H1 (cell line): ENCODE measurements around the gene PLEKHH3. TPM values are rescaled to one million over a fixed set of nuclear protein-coding genes. Genes with fewer than 3 reads are reported as not detected.
A peak's percentile ranks its signal among the peaks of the same experiment; 100 is the strongest.

Experiments used
- CTCF ChIA-PET: fragments of 300-600 bp; sonication (Branson Sonifier 250); formaldehyde crosslinking; loops from one replicate; lab custom pipeline; 2021; ENCODE audit not compliant: partially characterized antibody; lab: Charles Lee
- POLR2A ChIA-PET: fragments of 300-600 bp; sonication (Branson Sonifier 250); formaldehyde crosslinking; loops from one replicate; lab custom pipeline; 2021; ENCODE audit warnings: inconsistent platforms; ENCODE audit not compliant: partially characterized antibody; lab: Charles Lee
- DNase-seq, 2 experiments: peaks; one replicate each; pipeline versions ENCODE4 v3.0.0 to v3.0.0-alpha.2; 2010 to 2022; ENCODE audit warnings: low spot score in 2 of 2, low read depth in 1 of 2, mixed read lengths in 1 of 2
- FAIRE-seq: peaks from 2 replicates; lab custom pipeline; 2011; peaks lifted over from hg19 to GRCh38; lab: Jason Lieb, UNC
- H2AFZ ChIP-seq: 2 replicates; pipeline ENCODE4 v1.8.1; 2012; ENCODE audit warnings: low read length, inconsistent platforms
- H2AK5ac ChIP-seq: 2 replicates; pipeline ENCODE4 v1.6.1; 2013; ENCODE audit warnings: low read depth, low read length
- H2BK120ac ChIP-seq: replicated peaks from 2 replicates; pipeline ENCODE3; 2013; ENCODE audit warnings: low read depth, low read length, inconsistent platforms
- H2BK12ac ChIP-seq: 2 replicates; pipeline ENCODE4 v1.6.1; 2013; ENCODE audit warnings: low read depth, low read length
- H2BK15ac ChIP-seq: 2 replicates; pipeline ENCODE4 v1.6.1; 2013; ENCODE audit warnings: low read length
- H2BK20ac ChIP-seq: 2 replicates; pipeline ENCODE4 v1.6.1; 2013; ENCODE audit warnings: low read length
- H2BK5ac ChIP-seq: 2 replicates; pipeline ENCODE4 v1.6.1; 2013; ENCODE audit warnings: low read depth, low read length
- H3K14ac ChIP-seq: 2 replicates; pipeline ENCODE4 v1.6.1; 2013; ENCODE audit warnings: inconsistent platforms; ENCODE audit not compliant: insufficient read length
- H3K18ac ChIP-seq: 2 replicates; pipeline ENCODE4 v1.6.1; 2013; ENCODE audit warnings: low read length; ENCODE audit errors: extremely low read depth
- H3K23ac ChIP-seq: 2 replicates; pipeline ENCODE4 v1.6.1; 2013; ENCODE audit warnings: inconsistent platforms; ENCODE audit not compliant: insufficient read length
- H3K23me2 ChIP-seq: 2 replicates; pipeline ENCODE4 v1.6.1; 2013; ENCODE audit warnings: low read depth, low read length
- H3K27ac ChIP-seq: 2 replicates; pipeline ENCODE4 v1.6.1; 2011; ENCODE audit warnings: low read depth, low read length, inconsistent platforms
- H3K27me3 ChIP-seq, 4 experiments: replicated peaks in 1 of 4; 1 replicate in 1 of 4; 2 replicates in 3 of 4; pipeline versions ENCODE4 v1.6.1 to v1.8.1; 2011 to 2013; ENCODE audit warnings: low read length in 3 of 4, mild to moderate bottlenecking in 3 of 4, inconsistent platforms in 2 of 4, mixed read lengths in 2 of 4, moderate library complexity in 1 of 4; ENCODE audit not compliant: control insufficient read depth in 3 of 4, insufficient read depth in 3 of 4; ENCODE audit errors: extremely low read depth in 1 of 4
- H3K36me3 ChIP-seq, 4 experiments: 2 replicates each; pipeline versions ENCODE4 v1.6.1 to v1.8.1; 2011 to 2013; ENCODE audit warnings: mild to moderate bottlenecking in 4 of 4, low read length in 3 of 4, moderate library complexity in 2 of 4, control low read depth in 1 of 4, inconsistent platforms in 1 of 4; ENCODE audit not compliant: insufficient read depth in 4 of 4, control insufficient read depth in 2 of 4
- H3K4ac ChIP-seq: replicated peaks from 2 replicates; pipeline ENCODE3; 2013; ENCODE audit warnings: low read length, low read depth, mixed read lengths, inconsistent platforms; ENCODE audit not compliant: insufficient read length
- H3K4me1 ChIP-seq, 4 experiments: replicated peaks in 1 of 4; 1 replicate in 1 of 4; 2 replicates in 3 of 4; pipeline versions ENCODE4 v1.6.1 to v1.8.1; 2011 to 2013; ENCODE audit warnings: low read length in 3 of 4, inconsistent platforms in 2 of 4, mixed read lengths in 1 of 4; ENCODE audit not compliant: insufficient read depth in 4 of 4, control insufficient read depth in 3 of 4
- H3K4me2 ChIP-seq, 2 experiments: 2 replicates each; pipeline versions ENCODE4 v1.6.1 to v1.8.1; 2011 to 2013; ENCODE audit warnings: low read depth in 2 of 2, low read length in 2 of 2, control low read depth in 1 of 2, inconsistent platforms in 1 of 2, mild to moderate bottlenecking in 1 of 2; ENCODE audit not compliant: insufficient read depth in 1 of 2
- H3K4me3 ChIP-seq, 4 experiments: fragments of 200-600, 300-600 bp in 1 of 4; sonication (generic), shearing (Covaris generic), sonication (Bioruptor Twin) in 1 of 4; 2 replicates each; pipeline versions ENCODE4 v1.5.1 to v1.8.1; 2011 to 2016; ENCODE audit warnings: low read length in 4 of 4, low read depth in 3 of 4, control low read depth in 2 of 4, inconsistent platforms in 2 of 4, mild to moderate bottlenecking in 2 of 4, mixed read lengths in 1 of 4, moderate library complexity in 1 of 4; ENCODE audit not compliant: insufficient read depth in 2 of 4; ENCODE audit errors: extremely low read depth in 1 of 4
- H3K56ac ChIP-seq: replicated peaks from 2 replicates; pipeline ENCODE3; 2013; ENCODE audit warnings: low read depth, mild to moderate bottlenecking, mixed read lengths, low read length, inconsistent platforms; ENCODE audit not compliant: insufficient read length
- H3K79me1 ChIP-seq: 2 replicates; pipeline ENCODE4 v1.6.1; 2013; ENCODE audit warnings: low read depth, low read length, control low read depth
- H3K79me2 ChIP-seq, 2 experiments: 2 replicates each; pipeline versions ENCODE4 v1.6.1 to v1.8.1; 2012 to 2013; ENCODE audit warnings: low read length in 2 of 2, mild to moderate bottlenecking in 2 of 2, inconsistent platforms in 1 of 2; ENCODE audit not compliant: insufficient read depth in 2 of 2, control insufficient read depth in 1 of 2
- H3K9ac ChIP-seq, 4 experiments: replicated peaks in 1 of 4; 1 replicate in 1 of 4; 2 replicates in 3 of 4; pipeline versions ENCODE4 v1.6.1 to v1.8.1; 2011 to 2013; ENCODE audit warnings: low read depth in 3 of 4, low read length in 3 of 4, control low read depth in 2 of 4, mild to moderate bottlenecking in 2 of 4, moderate library complexity in 2 of 4, inconsistent platforms in 1 of 4; ENCODE audit errors: extremely low read depth in 1 of 4
- H3K9me3 ChIP-seq, 2 experiments: 2 replicates each; pipeline versions ENCODE4 v1.6.1 to v1.8.1; 2012 to 2013; ENCODE audit warnings: mild to moderate bottlenecking in 2 of 2, moderate library complexity in 2 of 2, control low read depth in 1 of 2, inconsistent platforms in 1 of 2, low read depth in 1 of 2, low read length in 1 of 2, mixed read lengths in 1 of 2; ENCODE audit not compliant: insufficient read depth in 2 of 2
- H4K20me1 ChIP-seq, 2 experiments: replicated peaks in 1 of 2; 2 replicates each; pipeline versions ENCODE3 to v1.8.1; 2011 to 2013; ENCODE audit warnings: inconsistent platforms in 2 of 2, low read length in 2 of 2, mild to moderate bottlenecking in 1 of 2; ENCODE audit not compliant: insufficient read depth in 2 of 2, control insufficient read depth in 1 of 2
- H4K5ac ChIP-seq: 2 replicates; pipeline ENCODE4 v1.6.1; 2013; ENCODE audit warnings: low read length, low read depth, mixed read lengths, inconsistent platforms; ENCODE audit not compliant: insufficient read length
- H4K8ac ChIP-seq: 2 replicates; pipeline ENCODE4 v1.8.0; 2013; ENCODE audit warnings: mild to moderate bottlenecking, moderate library complexity, low read length, inconsistent platforms; ENCODE audit not compliant: insufficient read depth; ENCODE audit errors: extremely low read depth
- H4K91ac ChIP-seq: replicated peaks from 2 replicates; pipeline ENCODE3; 2013; ENCODE audit warnings: low read length, mixed read lengths, inconsistent platforms; ENCODE audit not compliant: insufficient read length
- BCL11A ChIP-seq, 2 experiments: IDR thresholded peaks; one replicate each; pipeline ENCODE4 v1.6.1; 2011; ENCODE audit warnings: low read depth in 2 of 2, low read length in 2 of 2, mild to moderate bottlenecking in 2 of 2
- CHD2 ChIP-seq: IDR thresholded peaks from 2 replicates; pipeline ENCODE4 v1.6.1; 2012; ENCODE audit warnings: low read length, improper control_type of control experiment
- POLR2AphosphoS5 ChIP-seq: IDR thresholded peaks from 2 replicates; pipeline ENCODE4 v1.6.1; 2011; ENCODE audit warnings: low read depth, low read length
- RAD21 ChIP-seq, 2 experiments: IDR thresholded peaks in 1 of 2; conservative IDR thresholded peaks in 1 of 2; 2 replicates each; pipeline ENCODE4 v1.6.1; 2011; ENCODE audit warnings: low read depth in 2 of 2, low read length in 2 of 2, improper control_type of control experiment in 1 of 2, inconsistent platforms in 1 of 2, mild to moderate bottlenecking in 1 of 2, moderate library complexity in 1 of 2
- RXRA ChIP-seq: IDR thresholded peaks from 2 replicates; pipeline ENCODE4 v1.6.1; 2011; ENCODE audit warnings: low read depth, mild to moderate bottlenecking, low read length, moderate library complexity; ENCODE audit not compliant: insufficient read depth
- TEAD4 ChIP-seq: IDR thresholded peaks from 2 replicates; pipeline ENCODE4 v1.6.1; 2012; ENCODE audit warnings: low read depth, low read length, inconsistent platforms, mixed read lengths
- WGBS, 2 experiments: shearing (Covaris generic) in 1 of 2; methylation state at CpG; one replicate each; pipeline versions ENCODE4 v1.1.6 to v1.1.7; 2013 to 2015; ENCODE audit warnings: low lambda C conversion rate in 2 of 2, mixed read lengths in 2 of 2, inconsistent platforms in 1 of 2, low coverage in 1 of 2, missing lambda C conversion rate in 1 of 2; ENCODE audit not compliant: insufficient replicate concordance in 2 of 2, insufficient coverage in 1 of 2, insufficient read length in 1 of 2; ENCODE audit errors: extremely low coverage in 1 of 2, missing lambda C conversion rate in 1 of 2; 5-methylcytosine and 5-hydroxymethylcytosine counted together
- polyA plus RNA-seq, 7 experiments: library from polyadenylated mRNA; depleted of rRNA in 3 of 7; stranded (reverse) in 5 of 7; unstranded in 2 of 7; fragments of >200 nt in 5 of 7; fragments of 200-250 nt in 2 of 7; gene quantifications; 1 replicate in 5 of 7; 2 replicates in 1 of 7; 4 replicates in 1 of 7; pipeline versions ENCODE4 v1.2.1 to v1.2.3, GENCODE V29; 2011 to 2013; ENCODE audit warnings: missing spikeins in 2 of 7, mixed read lengths in 2 of 7
- total RNA-seq: library from RNA; stranded (reverse); fragmentation: NEBNext Ultra II Directional; extraction: Animal tissue kit (Norgen Biotek cat#: 25700); gene quantifications from 2 replicates; pipeline ENCODE4 v1.2.1, GENCODE V29; 2021
- TF ChIP-seq, protein P1 (sequence below), 3 experiments: IDR thresholded peaks; 1 replicate in 2 of 3; 2 replicates in 1 of 3; pipeline versions ENCODE4 v1.5.1 to v1.6.1; 2011; ENCODE audit warnings: low read length in 3 of 3, mild to moderate bottlenecking in 3 of 3, inconsistent platforms in 2 of 3, low read depth in 1 of 3, moderate library complexity in 1 of 3; ENCODE audit not compliant: insufficient read depth in 1 of 3; ENCODE audit errors: control extremely low read depth in 1 of 3

The PLEKHH3 gene
- total and polyA plus RNA-seq, 2 of the 8 experiments (the other 6 are each of a cell fraction or from before 2014, with no cell fraction given): 11.1 to 13.5 TPM

DNA sequence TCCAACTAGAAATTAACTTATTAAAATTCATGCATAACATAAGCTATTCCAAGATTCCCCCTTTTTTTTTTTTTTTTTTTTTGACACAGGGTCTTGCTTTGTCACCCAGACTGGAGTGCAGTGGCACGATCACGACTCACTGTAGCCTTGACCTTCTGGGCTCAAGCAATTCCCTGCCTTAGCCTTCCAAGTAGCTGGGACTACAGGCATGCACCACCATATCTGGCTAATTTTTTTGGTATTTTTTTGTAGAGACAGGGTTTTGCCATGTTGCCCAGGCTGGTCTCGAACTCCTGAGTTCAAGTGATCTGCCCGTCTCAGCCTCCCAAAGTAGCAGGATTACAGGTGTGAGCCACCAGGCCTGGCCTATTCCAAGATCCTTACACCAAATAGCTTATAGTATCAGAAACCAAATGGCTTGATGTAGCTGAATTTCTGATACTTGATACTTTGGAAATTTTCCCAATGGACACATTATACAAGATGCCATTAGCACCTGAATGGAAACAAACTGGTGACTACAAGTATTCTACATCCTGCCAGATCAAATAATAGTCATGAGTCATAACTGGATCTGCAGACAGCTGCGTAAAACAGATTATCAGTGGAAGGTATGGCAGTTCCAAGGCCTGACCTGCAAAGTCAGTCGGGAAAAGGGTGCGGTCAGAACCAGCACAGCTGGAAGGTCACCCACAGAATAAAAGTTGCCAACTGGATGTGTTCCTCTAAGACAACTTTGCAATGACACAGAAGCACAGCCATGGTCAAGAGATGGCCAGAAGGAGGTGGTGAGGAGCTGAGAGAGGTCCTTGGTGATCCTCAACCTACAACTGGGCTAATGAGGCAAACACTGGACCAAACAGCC lies 52.8 kb downstream of the PLEKHH3 start:
- Histone ChIP-seq H4K20me1 (no peaks in the 10 kb centered on the region), H3K56ac (no peak overlapping the region), H3K4ac (no peak overlapping the region), H3K9me3 (no peaks in the 10 kb centered on the region), H3K36me3 (no peaks in the 10 kb centered on the region), H2BK20ac (0 out of 2 replicates have a peak overlapping the region, but pooled peaks have one; percentile 32), H2BK120ac (no peak overlapping the region), H2BK15ac (no peak overlapping the region), H3K23me2 (no peaks in the 10 kb centered on the region), H2AFZ (no peak overlapping the region), H4K91ac (no peak overlapping the region), H3K27ac (no peak overlapping the region), H3K18ac (no peak overlapping the region), H3K14ac (no peak overlapping the region), H2BK5ac (no peak overlapping the region), H4K5ac (no peak overlapping the region), H2AK5ac (no peak overlapping the region), H2BK12ac (no peak overlapping the region), H4K8ac (no peak overlapping the region), H3K79me2 (no peaks in the 10 kb centered on the region), H3K4me2 (no peak overlapping the region), H3K27me3 (no peaks in the 10 kb centered on the region), H3K4me1 (peaks cover 0 to under 1% (median 0%) of the 10 kb centered on the region in 4 experiments; a peak in 1 of 7 replicates), H3K9ac (no peak overlapping the region), H3K4me3 (no peak overlapping the region), H3K79me1 (no peaks in the 10 kb centered on the region), H3K23ac (no peak overlapping the region)
- DNase-seq: no peak
- CTCF ChIA-PET: interaction anchor here (0.6 to 1.5 kb wide), 9 partner anchors 10 to 162 kb away, joined by 3 to 4 read pairs (median 3); no protein-coding TSS in a partner anchor
- no peak for FAIRE-seq
- TF ChIP-seq POLR2AphosphoS5 (no peak), TEAD4 (no peak), RXRA (no peak), RAD21 (IDR thresholded peaks at IDR 0.05 in 1 of 2, conservative IDR thresholded peaks at IDR 0.05 in 1 of 2; ENCODE audit: low read depth in 2 of 2, low read length in 2 of 2) (peak; percentile 16 to 33; a peak in 2 of 4 replicates), BCL11A (IDR thresholded peaks at IDR 0.05; ENCODE audit: low read depth in 2 of 2, low read length in 2 of 2) (no peak), CHD2 (no peak)
- TF ChIP-seq, protein P1, sequence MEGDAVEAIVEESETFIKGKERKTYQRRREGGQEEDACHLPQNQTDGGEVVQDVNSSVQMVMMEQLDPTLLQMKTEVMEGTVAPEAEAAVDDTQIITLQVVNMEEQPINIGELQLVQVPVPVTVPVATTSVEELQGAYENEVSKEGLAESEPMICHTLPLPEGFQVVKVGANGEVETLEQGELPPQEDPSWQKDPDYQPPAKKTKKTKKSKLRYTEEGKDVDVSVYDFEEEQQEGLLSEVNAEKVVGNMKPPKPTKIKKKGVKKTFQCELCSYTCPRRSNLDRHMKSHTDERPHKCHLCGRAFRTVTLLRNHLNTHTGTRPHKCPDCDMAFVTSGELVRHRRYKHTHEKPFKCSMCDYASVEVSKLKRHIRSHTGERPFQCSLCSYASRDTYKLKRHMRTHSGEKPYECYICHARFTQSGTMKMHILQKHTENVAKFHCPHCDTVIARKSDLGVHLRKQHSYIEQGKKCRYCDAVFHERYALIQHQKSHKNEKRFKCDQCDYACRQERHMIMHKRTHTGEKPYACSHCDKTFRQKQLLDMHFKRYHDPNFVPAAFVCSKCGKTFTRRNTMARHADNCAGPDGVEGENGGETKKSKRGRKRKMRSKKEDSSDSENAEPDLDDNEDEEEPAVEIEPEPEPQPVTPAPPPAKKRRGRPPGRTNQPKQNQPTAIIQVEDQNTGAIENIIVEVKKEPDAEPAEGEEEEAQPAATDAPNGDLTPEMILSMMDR (IDR thresholded peaks at IDR 0.05; ENCODE audit: control extremely low read depth in 1 of 3, insufficient read depth in 1 of 3, low read depth in 1 of 3, low read length in 3 of 3): peak in 1 of 3 experiments; percentile 29; a peak in 2 of 4 replicates
- POLR2A ChIA-PET: interaction anchor here (1.3 kb wide), 1 partner anchor 22 kb away, joined by 4 read pairs; no protein-coding TSS in a partner anchor
- WGBS, 2 experiments: 92% methylated on average over 6 of the region's 7 CpGs; no CpG with 5 or more reads in 1 of the 2 experiments
